ENCODE results near the gene PNPLA3.

GRCh38 chr22:43905681-43906080, 17.9 kb upstream of the PNPLA3 start:
- TF ChIP-seq SIN3A (IDR thresholded peaks at IDR 0.05; ENCODE audit: borderline replicate concordance, insufficient read depth, low read length): no peak
- TF ChIP-seq, protein P1, sequence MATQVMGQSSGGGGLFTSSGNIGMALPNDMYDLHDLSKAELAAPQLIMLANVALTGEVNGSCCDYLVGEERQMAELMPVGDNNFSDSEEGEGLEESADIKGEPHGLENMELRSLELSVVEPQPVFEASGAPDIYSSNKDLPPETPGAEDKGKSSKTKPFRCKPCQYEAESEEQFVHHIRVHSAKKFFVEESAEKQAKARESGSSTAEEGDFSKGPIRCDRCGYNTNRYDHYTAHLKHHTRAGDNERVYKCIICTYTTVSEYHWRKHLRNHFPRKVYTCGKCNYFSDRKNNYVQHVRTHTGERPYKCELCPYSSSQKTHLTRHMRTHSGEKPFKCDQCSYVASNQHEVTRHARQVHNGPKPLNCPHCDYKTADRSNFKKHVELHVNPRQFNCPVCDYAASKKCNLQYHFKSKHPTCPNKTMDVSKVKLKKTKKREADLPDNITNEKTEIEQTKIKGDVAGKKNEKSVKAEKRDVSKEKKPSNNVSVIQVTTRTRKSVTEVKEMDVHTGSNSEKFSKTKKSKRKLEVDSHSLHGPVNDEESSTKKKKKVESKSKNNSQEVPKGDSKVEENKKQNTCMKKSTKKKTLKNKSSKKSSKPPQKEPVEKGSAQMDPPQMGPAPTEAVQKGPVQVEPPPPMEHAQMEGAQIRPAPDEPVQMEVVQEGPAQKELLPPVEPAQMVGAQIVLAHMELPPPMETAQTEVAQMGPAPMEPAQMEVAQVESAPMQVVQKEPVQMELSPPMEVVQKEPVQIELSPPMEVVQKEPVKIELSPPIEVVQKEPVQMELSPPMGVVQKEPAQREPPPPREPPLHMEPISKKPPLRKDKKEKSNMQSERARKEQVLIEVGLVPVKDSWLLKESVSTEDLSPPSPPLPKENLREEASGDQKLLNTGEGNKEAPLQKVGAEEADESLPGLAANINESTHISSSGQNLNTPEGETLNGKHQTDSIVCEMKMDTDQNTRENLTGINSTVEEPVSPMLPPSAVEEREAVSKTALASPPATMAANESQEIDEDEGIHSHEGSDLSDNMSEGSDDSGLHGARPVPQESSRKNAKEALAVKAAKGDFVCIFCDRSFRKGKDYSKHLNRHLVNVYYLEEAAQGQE (IDR thresholded peaks at IDR 0.05; ENCODE audit: insufficient read depth in 1 of 2, low read depth in 2 of 2, low read length in 2 of 2): peak in 1 of 2 experiments; percentile 83; a peak in 2 of 4 replicates

Measured in PFSK-1 (cell line).